Cardiac fibroblast (primary cell): ENCODE measurements around the gene MFSD11.

Experiments used
- DNase-seq, 2 donors: peaks; one replicate each; pipeline versions ENCODE4 v3.0.0 to v3.0.0-alpha.2; 2010; ENCODE audit warnings: low read depth in 2 of 2
- H3K4me3 ChIP-seq, 2 donors: replicated peaks in 1 of 2; 1 replicate in 1 of 2; 2 replicates in 1 of 2; pipeline ENCODE4 v1.5.1; 2011; ENCODE audit warnings: low read depth in 2 of 2, low read length in 2 of 2, mild to moderate bottlenecking in 2 of 2, moderate library complexity in 1 of 2
- CTCF ChIP-seq: IDR thresholded peaks from one replicate; pipeline ENCODE4 v1.5.1; 2011; ENCODE audit warnings: low read depth, mild to moderate bottlenecking, low read length, inconsistent platforms

MFSD11 gene

GRCh38 chr17:76737676-76738467 lies at the start of gene MFSD11:
Gene MFSD11, plus strand, starts transcription at chr17:76738119. Its CDS starts 234 bp downstream, at chr17:76738353.
- H3K4me3 ChIP-seq: peak within 1 kb of the TSS; percentile 98
- TF ChIP-seq CTCF: no peak
- DNase-seq: peak; percentile 94 to 98

- no peak for DNase-seq
- TF ChIP-seq CTCF: no peak
- H3K4me3 ChIP-seq: no peak overlapping the region
Observed at GRCh38 chr17:76688165-76688622, 49.7 kb upstream of the MFSD11 start.

- no peak overlapping the region for H3K4me3 ChIP-seq
- TF ChIP-seq CTCF: no peak
- peak; percentile 57 to 77 for DNase-seq
Observed at GRCh38 chr17:76689859-76690258, 48.1 kb upstream of the MFSD11 start.

GRCh38 chr17:76690596-76691280 lies 47.2 kb upstream of the MFSD11 start:
- H3K4me3 ChIP-seq: no peak overlapping the region
- TF ChIP-seq CTCF: no peak
- peak in 1 of 2 donors; percentile 32 for DNase-seq

- H3K4me3 ChIP-seq: no peak overlapping the region
- TF ChIP-seq CTCF: no peak
- DNase-seq: no peak
Observed at GRCh38 chr17:76691379-76692191, 46.3 kb upstream of the MFSD11 start.

GRCh38 chr17:76695059-76695831 lies 42.7 kb upstream of the MFSD11 start:
- TF ChIP-seq CTCF: no peak
- no peak overlapping the region for H3K4me3 ChIP-seq
- no peak for DNase-seq
